GM23338 (cell line): ENCODE results near the gene MAP4K4.

Source experiments
- EZH2 ChIP-seq: fragments of 200-600 bp; sonication (generic); IDR thresholded peaks from one replicate; pipeline ENCODE4 v1.8.0; 2017; ENCODE audit warnings: antibody characterized with exemption, mild to moderate bottlenecking, low read depth; ENCODE audit not compliant: unreplicated experiment
- EZH2phosphoT487 ChIP-seq: fragments of 200-600 bp; sonication (generic); IDR thresholded peaks from one replicate; pipeline ENCODE4 v1.8.1; 2018; ENCODE audit warnings: antibody characterized with exemption; ENCODE audit not compliant: unreplicated experiment
- JUNB ChIP-seq: IDR thresholded peaks from one replicate; pipeline ENCODE4 v1.6.1; 2016; ENCODE audit warnings: antibody characterized with exemption; ENCODE audit not compliant: unreplicated experiment
- REST ChIP-seq: IDR thresholded peaks from one replicate; pipeline ENCODE4 v1.6.1; 2018; ENCODE audit warnings: antibody characterized with exemption; ENCODE audit not compliant: unreplicated experiment
- TF ChIP-seq, protein P1 (sequence below), 2 experiments: fragments of 200-600 bp in 1 of 2; sonication (generic) in 1 of 2; conservative IDR thresholded peaks; 2 replicates each; pipeline versions ENCODE4 v1.5.1 to v1.6.1; 2016 to 2017; ENCODE audit warnings: antibody characterized with exemption in 2 of 2, low read depth in 2 of 2, mild to moderate bottlenecking in 2 of 2, moderate library complexity in 1 of 2

DNA sequence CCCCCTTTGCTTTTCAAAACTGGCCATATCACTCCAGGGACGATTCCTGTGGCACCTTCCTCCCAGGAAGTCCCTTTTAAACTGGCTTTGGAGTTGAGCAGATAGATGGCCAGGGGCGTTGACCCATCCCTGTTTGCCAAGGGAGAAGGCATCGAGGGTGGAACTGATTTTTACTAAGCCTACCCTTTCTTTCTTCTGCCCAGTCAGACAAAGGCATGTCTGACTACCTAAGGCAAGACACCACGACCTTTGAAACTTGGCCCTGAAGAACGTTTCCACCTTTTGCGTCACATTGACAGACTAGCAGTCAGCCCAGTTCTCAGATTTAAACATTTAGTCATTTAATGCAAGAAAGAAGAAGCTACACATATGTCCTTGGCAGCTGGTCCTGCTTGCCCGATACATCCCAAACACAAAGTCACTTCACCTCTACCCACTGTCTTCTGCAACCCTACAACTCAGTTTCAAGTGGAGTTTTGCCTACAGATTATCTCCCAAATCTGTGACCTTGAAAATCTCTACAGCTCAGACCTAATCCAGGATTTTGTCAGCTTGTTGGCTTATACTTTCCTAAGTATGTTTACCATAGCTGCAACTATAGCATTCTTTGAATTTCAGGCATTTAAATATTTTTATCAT, 192.1 kb downstream of the MAP4K4 start:
- no peak for TF ChIP-seq EZH2phosphoT487
- TF ChIP-seq, protein P1, sequence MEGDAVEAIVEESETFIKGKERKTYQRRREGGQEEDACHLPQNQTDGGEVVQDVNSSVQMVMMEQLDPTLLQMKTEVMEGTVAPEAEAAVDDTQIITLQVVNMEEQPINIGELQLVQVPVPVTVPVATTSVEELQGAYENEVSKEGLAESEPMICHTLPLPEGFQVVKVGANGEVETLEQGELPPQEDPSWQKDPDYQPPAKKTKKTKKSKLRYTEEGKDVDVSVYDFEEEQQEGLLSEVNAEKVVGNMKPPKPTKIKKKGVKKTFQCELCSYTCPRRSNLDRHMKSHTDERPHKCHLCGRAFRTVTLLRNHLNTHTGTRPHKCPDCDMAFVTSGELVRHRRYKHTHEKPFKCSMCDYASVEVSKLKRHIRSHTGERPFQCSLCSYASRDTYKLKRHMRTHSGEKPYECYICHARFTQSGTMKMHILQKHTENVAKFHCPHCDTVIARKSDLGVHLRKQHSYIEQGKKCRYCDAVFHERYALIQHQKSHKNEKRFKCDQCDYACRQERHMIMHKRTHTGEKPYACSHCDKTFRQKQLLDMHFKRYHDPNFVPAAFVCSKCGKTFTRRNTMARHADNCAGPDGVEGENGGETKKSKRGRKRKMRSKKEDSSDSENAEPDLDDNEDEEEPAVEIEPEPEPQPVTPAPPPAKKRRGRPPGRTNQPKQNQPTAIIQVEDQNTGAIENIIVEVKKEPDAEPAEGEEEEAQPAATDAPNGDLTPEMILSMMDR (conservative IDR thresholded peaks at IDR 0.05; ENCODE audit: low read depth in 2 of 2): no peak
- TF ChIP-seq EZH2: no peak
- TF ChIP-seq REST: no peak
- TF ChIP-seq JUNB: no peak
